ENCODE measurements around the gene MBL2. TPM values are rescaled to one million over a fixed set of nuclear protein-coding genes. Genes with fewer than 3 reads are reported as not detected.

Gene MBL2
- total RNA-seq, 4 donors from 2014 or later, result not detected

- intact Hi-C loops (cut with DNase I), result no loop called here
- WGBS, 2 donors, result 34 to 35% methylated on average over 9 of the region's 9 CpGs
- Histone ChIP-seq H3K4me1 (no peaks in the 10 kb centered on the region), H3K36me3 (no peaks in the 10 kb centered on the region), H3K27ac (no peak overlapping the region), H3K9me3 (no peaks in the 10 kb centered on the region), H3K27me3 (no peaks in the 10 kb centered on the region), H3K4me3 (no peak overlapping the region)
- no peak for DNase-seq
- TF ChIP-seq POLR2A (IDR thresholded peaks at IDR 0.05) (no peak), CTCF (IDR thresholded peaks at IDR 0.05) (peak in 3 of 6 experiments; percentile 24 to 41 (median 27))
Observed at GRCh38 chr10:52729271-52730104, 43.1 kb downstream of the MBL2 start.

- no peak for DNase-seq
- no peaks in the 10 kb centered on the region for H3K27me3 ChIP-seq
- no peaks in the 10 kb centered on the region for H3K36me3 ChIP-seq
- H3K4me3 ChIP-seq, result no peak overlapping the region
- intact Hi-C loops (cut with DNase I), result no loop called here
- no peak overlapping the region for H3K27ac ChIP-seq
- no peak for TF ChIP-seq POLR2A (IDR thresholded peaks at IDR 0.05)
- no peak for TF ChIP-seq CTCF (IDR thresholded peaks at IDR 0.05)
- H3K4me1 ChIP-seq, result no peaks in the 10 kb centered on the region
- no peaks in the 10 kb centered on the region for H3K9me3 ChIP-seq
- 89 to 98% methylated on average over 2 to 4 of the region's 4 CpGs for WGBS, 2 donors
Observed at GRCh38 chr10:52720018-52720417, 52.6 kb downstream of the MBL2 start.

Measured in esophagus squamous epithelium (tissue), 5 donors.